PC-9 (cell line): Measurements from ENCODE around the gene SAYSD1. TPM values are rescaled to one million over a fixed set of nuclear protein-coding genes. Genes with fewer than 3 reads are reported as not detected.

ENCODE experiments used
- BruUV-seq: library from RNA; stranded (reverse); fragments of 400-500 nt; replicated peaks from 2 replicates; lab custom pipeline; 2021; lab: Mats Ljungman, UMichigan
- CTCF ChIA-PET: fragments of 300-600 bp; sonication (Branson Sonifier 250); formaldehyde crosslinking; loops from one replicate; lab custom pipeline; 2022; ENCODE audit warnings: antibody characterized with exemption; lab: Charles Lee
- POLR2A ChIA-PET: fragments of 300-600 bp; sonication (Branson Sonifier 250); formaldehyde crosslinking; loops from one replicate; lab custom pipeline; 2022; ENCODE audit warnings: antibody characterized with exemption; ENCODE audit not compliant: unreplicated experiment; lab: Charles Lee
- DNase-seq, 2 experiments: peaks; one replicate each; pipeline versions ENCODE4 v3.0.0 to v3.0.0-alpha.2; 2015 to 2022; ENCODE audit warnings: mixed read lengths in 1 of 2
- H2AFZ ChIP-seq: fragments of 200-600 bp; sonication (generic); 2 replicates; pipeline ENCODE4 v1.8.1; 2017; ENCODE audit warnings: antibody characterized with exemption
- H3F3A ChIP-seq: fragments of 200-600 bp; sonication (generic); 2 replicates; pipeline ENCODE4 v1.8.1; 2017; ENCODE audit warnings: antibody characterized with exemption, mild to moderate bottlenecking, low read depth; ENCODE audit not compliant: insufficient read depth
- H3K27ac ChIP-seq: fragments of 200-600 bp; sonication (generic); 2 replicates; pipeline ENCODE4 v1.6.1; 2016; ENCODE audit warnings: mixed run types
- H3K27me3 ChIP-seq: fragments of 200-600 bp; sonication (generic); 2 replicates; pipeline ENCODE4 v1.6.1; 2016; ENCODE audit warnings: low read depth, mixed run types; ENCODE audit not compliant: insufficient read depth
- H3K36me3 ChIP-seq: fragments of 200-600 bp; sonication (generic); 2 replicates; pipeline ENCODE4 v1.6.1; 2016; ENCODE audit warnings: low read depth, mixed run types
- H3K4me1 ChIP-seq: fragments of 200-600 bp; sonication (generic); replicated peaks from 2 replicates; pipeline ENCODE4 v1.6.1; 2016; ENCODE audit warnings: mixed run types; ENCODE audit not compliant: insufficient read depth
- H3K4me2 ChIP-seq: fragments of 200-600 bp; sonication (generic); 2 replicates; pipeline ENCODE4 v1.6.1; 2017; ENCODE audit warnings: mixed run types
- H3K4me3 ChIP-seq: fragments of 200-600 bp; sonication (generic); 2 replicates; pipeline ENCODE4 v1.6.1; 2016; ENCODE audit warnings: mixed run types
- H3K79me2 ChIP-seq: fragments of 200-600 bp; sonication (generic); 2 replicates; pipeline ENCODE4 v1.6.1; 2017; ENCODE audit warnings: low read depth, mixed run types
- H3K9me2 ChIP-seq: fragments of 200-600 bp; sonication (generic); 2 replicates; pipeline ENCODE4 v1.8.1; 2017; ENCODE audit warnings: mild to moderate bottlenecking; ENCODE audit not compliant: insufficient read depth
- H3K9me3 ChIP-seq: fragments of 200-600 bp; sonication (generic); 2 replicates; pipeline ENCODE4 v1.8.1; 2016; ENCODE audit warnings: low read depth; ENCODE audit not compliant: insufficient read depth
- H4K20me1 ChIP-seq: fragments of 200-600 bp; sonication (generic); 2 replicates; pipeline ENCODE4 v1.8.1; 2017; ENCODE audit not compliant: insufficient read depth
- CTCF ChIP-seq: fragments of 200-600 bp; sonication (generic); conservative IDR thresholded peaks from 2 replicates; pipeline ENCODE4 v1.6.1; 2017; ENCODE audit warnings: mixed run types, antibody characterized with exemption, mild to moderate bottlenecking, moderate library complexity
- EZH2 ChIP-seq: fragments of 200-600 bp; sonication (generic); IDR thresholded peaks from 2 replicates; pipeline ENCODE4 v1.8.0; 2017; ENCODE audit warnings: antibody characterized with exemption, low read depth
- intact Hi-C: fragments of 100-400 bp; cut with micrococcal nuclease; formaldehyde crosslinking; loops from one replicate; pipeline ENCODE4 v1.10.0; 2022; ENCODE audit not compliant: unreplicated experiment
- total RNA-seq: library from RNA; stranded (reverse); gene quantifications from 2 replicates; pipeline ENCODE4 v1.2.3, GENCODE V29; 2021

The SAYSD1 gene
- total RNA-seq, 1 experiment from 2014 or later = 12.2 TPM

DNA sequence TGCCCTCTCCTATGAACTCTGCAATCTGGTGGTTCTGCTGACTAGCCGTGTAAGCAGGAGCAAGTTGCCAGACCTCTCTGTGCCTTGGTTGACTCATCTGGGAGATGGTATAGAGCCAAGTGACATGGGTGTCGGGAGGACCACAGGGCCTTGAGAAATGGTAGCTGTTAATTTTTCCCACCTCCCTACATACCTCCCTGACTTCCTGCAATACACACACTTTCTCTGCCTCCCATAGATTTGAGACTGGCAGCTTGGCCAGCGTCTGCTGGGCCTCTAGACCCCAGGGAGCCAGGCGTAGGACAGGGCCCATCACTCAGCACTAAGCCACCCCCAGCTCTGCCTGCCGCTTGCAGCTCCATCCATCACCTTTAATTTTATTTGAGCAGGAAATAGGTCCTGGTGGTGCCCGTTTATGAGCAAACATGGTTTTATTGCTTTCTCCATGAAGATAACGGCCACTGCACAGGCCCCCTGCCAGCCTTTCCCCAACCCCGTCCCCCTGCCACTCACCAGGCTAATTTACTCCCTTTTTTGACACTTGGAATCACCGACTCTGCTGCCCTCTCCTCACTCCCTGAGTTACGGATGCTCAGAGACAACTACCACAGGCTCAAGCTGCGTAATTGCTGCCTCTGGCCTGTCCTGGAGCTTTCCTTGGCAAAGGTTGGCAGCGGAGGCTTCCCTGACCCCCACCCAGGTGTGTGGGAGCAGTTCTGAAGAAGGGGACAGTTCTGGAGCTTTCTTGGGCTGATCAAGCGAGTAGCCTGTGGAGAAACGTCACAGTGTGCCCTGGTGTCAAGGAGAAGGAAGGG, 55.3 kb downstream of the SAYSD1 start:
- peaks cover 97% of the 10 kb centered on the region for H3K27me3 ChIP-seq

DNA sequence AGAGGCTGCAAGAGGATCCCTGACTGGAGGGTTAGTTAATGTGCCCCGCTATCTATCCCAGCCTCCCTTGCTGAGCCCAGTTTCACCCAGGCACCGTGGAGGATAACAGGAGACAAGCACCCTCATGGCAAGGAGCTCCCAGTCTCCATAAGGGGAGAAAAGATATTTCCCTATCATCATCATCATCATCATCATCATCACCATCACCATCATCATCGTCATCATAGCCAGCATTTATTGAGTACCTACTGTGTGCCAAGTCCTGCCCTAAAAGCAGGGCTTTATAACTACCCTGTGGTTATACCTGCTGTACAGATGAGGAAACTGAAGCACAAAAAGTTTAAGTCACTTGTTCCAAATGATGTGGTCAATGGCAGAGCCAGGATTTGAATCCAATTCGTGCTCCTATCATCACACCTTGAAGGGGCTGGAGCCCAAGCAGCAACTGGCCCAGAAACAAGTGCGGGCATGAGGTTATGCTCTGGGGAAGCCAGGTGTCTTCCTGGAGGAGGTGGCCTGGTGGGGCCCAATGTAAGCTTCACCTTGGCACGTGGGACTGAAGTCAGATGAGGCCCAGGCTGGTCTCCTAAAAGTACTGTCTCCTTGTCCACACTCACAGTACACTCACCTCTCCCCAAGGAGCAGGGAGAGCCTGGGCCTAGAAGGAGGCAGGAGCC, 56.4 kb downstream of the SAYSD1 start:
- no TSS peak for BruUV-seq
- Histone ChIP-seq H2AFZ (no peak overlapping the region), H3F3A (no peaks in the 10 kb centered on the region), H3K9me3 (no peaks in the 10 kb centered on the region), H3K4me1 (no peaks in the 10 kb centered on the region), H4K20me1 (no peaks in the 10 kb centered on the region), H3K36me3 (no peaks in the 10 kb centered on the region), H3K27ac (no peak overlapping the region), H3K9me2 (no peaks in the 10 kb centered on the region), H3K27me3 (peaks cover 97% of the 10 kb centered on the region), H3K4me2 (no peak overlapping the region), H3K79me2 (no peaks in the 10 kb centered on the region), H3K4me3 (no peak overlapping the region)
- DNase-seq = no peak
- TF ChIP-seq EZH2 = no peak
- no peak for TF ChIP-seq CTCF
- ChIA-PET CTCF (no interaction called here), POLR2A (no interaction called here)
- intact Hi-C loops = no loop called here

More for the DNA sequence above, 55.3 kb downstream of the SAYSD1 start:
- ChIA-PET CTCF (no interaction called here), POLR2A (interaction anchor here (0.6 kb wide), 1 partner anchor 164 kb away, joined by 20 read pairs; no protein-coding TSS in a partner anchor)
- DNase-seq = no peak
- BruUV-seq = no TSS peak
- Histone ChIP-seq H3K36me3 (no peaks in the 10 kb centered on the region), H3K9me2 (no peaks in the 10 kb centered on the region), H3F3A (no peaks in the 10 kb centered on the region), H3K4me3 (no peak overlapping the region), H4K20me1 (no peaks in the 10 kb centered on the region), H3K4me2 (no peak overlapping the region), H2AFZ (no peak overlapping the region), H3K27ac (no peak overlapping the region), H3K79me2 (no peaks in the 10 kb centered on the region), H3K4me1 (no peaks in the 10 kb centered on the region), H3K9me3 (no peaks in the 10 kb centered on the region)
- no peak for TF ChIP-seq CTCF
- no peak for TF ChIP-seq EZH2
- intact Hi-C loops = no loop called here

DNA sequence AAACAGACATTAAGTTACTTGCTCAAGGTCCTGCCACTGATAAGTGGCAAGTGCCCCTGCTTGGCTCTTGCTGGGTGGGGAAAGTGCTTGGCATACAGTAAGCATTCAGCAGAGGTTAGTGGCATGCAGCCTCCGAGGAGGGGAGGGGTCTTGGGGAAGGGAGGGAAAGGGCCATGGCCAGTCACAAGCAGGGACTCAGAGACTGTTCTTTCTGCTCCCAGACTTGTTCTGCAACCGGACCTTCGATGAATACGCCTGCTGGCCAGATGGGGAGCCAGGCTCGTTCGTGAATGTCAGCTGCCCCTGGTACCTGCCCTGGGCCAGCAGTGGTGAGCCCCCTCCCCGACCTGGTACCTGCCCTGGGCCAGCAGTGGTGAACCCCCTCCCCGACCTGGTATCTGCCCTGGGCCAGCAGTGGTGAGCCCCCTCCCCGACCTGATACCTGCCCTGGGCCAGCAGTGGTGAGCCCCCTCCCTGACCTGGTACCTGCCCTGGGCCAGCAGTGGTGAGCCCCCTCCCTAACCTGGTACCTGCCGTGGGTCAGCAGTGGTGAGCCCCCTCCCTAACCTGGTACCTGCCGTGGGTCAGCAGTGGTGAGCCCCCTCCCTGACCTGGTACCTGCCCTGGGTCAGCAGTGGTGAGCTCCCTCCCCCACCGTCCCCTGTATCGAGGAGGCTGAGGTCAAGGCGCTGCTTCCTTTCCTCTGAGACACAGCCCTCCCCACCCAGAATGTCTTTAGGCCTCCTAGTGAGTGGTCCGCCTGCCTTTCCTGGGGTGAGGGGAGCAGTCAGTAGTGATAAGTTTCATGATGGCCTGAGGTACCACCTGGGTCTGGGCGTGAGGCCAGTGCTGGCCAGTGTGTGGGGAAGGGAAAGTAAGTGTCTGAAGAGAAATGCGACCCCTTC, 57.5 kb downstream of the SAYSD1 start:
- POLR2A ChIA-PET = no interaction called here
- no peaks in the 10 kb centered on the region for H3K36me3 ChIP-seq
- TF ChIP-seq EZH2 (no peak), CTCF (no peak)
- H3K79me2 ChIP-seq = no peaks in the 10 kb centered on the region
- H3K27ac ChIP-seq = no peak overlapping the region
- peaks cover 94% of the 10 kb centered on the region for H3K27me3 ChIP-seq
- no TSS peak for BruUV-seq
- no peak for DNase-seq
- H3K4me2 ChIP-seq = no peak overlapping the region
- H3K9me2 ChIP-seq = no peaks in the 10 kb centered on the region
- H3F3A ChIP-seq = no peaks in the 10 kb centered on the region
- H3K4me3 ChIP-seq = no peak overlapping the region
- intact Hi-C loops = no loop called here
- no peaks in the 10 kb centered on the region for H3K9me3 ChIP-seq
- CTCF ChIA-PET = no interaction called here
- H2AFZ ChIP-seq = no peak overlapping the region
- no peaks in the 10 kb centered on the region for H3K4me1 ChIP-seq
- no peaks in the 10 kb centered on the region for H4K20me1 ChIP-seq
